Prostate gland (tissue), 2 donors: ENCODE results near the gene CAMKMT.

ENCODE experiments used
- CTCF ChIP-seq, 4 experiments: fragments of 200-600 bp in 2 of 4; fragments of 450-650 bp in 2 of 4; sonication (generic) in 2 of 4; IDR thresholded peaks; 1 replicate in 3 of 4; 2 replicates in 1 of 4; pipeline ENCODE4 v1.5.1; 2016 to 2019; ENCODE audit warnings: antibody characterized with exemption in 4 of 4, mild to moderate bottlenecking in 2 of 4, moderate library complexity in 2 of 4
- POLR2A ChIP-seq: fragments of 450-650 bp; IDR thresholded peaks from one replicate; pipeline ENCODE4 v1.6.1; 2016; ENCODE audit warnings: antibody characterized with exemption, mild to moderate bottlenecking

GRCh38 chr2:44433895-44434294 is 72.1 kb downstream of the CAMKMT start:
- TF ChIP-seq CTCF (IDR thresholded peaks at IDR 0.05) (no peak), POLR2A (no peak)
